ENCODE measurements around the gene ABCC12.
"Not testable (repeated sequence)": the region's sequence is repeated elsewhere in the genome, so short reads cannot be mapped to it uniquely, and the experiment has no call there.

ABCC12 gene

DNA sequence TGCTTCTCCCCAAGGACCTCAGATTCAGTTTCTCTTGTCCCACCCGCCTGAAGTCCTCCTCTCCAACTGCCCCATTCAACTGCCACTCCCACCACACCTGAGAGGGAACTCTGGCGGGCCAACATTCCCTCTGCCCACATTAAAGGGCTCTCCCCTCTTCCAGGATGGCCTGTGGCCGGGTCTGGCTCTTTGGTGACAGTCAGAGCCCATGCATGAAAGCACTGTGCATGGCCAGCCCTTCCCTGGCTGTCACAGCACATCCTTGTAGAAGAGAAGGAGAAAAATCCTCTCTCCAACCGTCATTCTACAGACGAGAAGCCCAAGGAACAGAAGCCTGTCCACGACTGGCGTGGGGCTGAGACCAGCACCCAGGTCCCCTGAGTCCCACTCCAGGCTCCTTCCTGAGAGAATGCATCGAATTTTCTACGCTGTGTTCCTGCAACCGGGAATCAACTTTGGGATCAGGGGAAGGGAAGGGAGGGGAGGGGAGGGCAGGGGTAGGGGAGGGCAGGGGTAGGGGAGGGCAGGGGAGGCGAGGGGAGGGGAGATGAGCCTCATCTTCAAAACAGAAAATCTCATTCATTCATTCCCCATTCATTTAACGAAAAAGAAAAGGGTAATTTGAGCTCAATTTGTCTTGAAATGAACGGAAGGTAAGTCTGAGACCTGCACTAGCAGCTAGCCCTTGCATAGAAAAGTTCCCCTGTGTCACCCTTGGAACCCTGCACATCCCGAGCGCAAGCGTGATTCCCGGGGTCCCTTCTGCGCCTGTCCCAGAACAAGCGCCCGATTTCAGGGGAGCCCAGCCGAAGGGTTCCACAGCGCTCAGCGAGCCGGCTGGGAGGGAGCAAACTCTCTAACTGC is at the start of gene ABCC12:
ABCC12 (minus strand) TSS at position 68 of the 864 bp plus-strand sequence. CDS start 9,569 bp downstream, outside the sequence.
- DNase-seq (ENCODE audit: low read depth, low spot score) = no peak

DNA sequence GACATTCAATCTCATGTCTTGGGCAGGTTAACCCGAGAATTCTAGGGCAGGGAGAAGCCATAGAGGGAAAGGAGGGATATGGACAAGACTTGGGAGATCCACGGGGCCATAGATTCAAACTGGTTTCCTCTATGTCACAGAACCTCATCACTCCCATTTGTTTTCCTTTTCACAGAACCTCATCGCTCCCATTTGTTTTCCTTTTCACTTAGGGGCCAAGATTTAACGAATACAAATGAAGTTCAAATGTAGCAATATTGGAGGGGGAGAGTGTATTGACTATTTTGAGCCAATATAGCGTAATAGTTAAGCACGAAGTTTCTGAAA is 49.0 kb upstream of the ABCC12 start:
- no peak for DNase-seq (ENCODE audit: low read depth, low spot score)

DNA sequence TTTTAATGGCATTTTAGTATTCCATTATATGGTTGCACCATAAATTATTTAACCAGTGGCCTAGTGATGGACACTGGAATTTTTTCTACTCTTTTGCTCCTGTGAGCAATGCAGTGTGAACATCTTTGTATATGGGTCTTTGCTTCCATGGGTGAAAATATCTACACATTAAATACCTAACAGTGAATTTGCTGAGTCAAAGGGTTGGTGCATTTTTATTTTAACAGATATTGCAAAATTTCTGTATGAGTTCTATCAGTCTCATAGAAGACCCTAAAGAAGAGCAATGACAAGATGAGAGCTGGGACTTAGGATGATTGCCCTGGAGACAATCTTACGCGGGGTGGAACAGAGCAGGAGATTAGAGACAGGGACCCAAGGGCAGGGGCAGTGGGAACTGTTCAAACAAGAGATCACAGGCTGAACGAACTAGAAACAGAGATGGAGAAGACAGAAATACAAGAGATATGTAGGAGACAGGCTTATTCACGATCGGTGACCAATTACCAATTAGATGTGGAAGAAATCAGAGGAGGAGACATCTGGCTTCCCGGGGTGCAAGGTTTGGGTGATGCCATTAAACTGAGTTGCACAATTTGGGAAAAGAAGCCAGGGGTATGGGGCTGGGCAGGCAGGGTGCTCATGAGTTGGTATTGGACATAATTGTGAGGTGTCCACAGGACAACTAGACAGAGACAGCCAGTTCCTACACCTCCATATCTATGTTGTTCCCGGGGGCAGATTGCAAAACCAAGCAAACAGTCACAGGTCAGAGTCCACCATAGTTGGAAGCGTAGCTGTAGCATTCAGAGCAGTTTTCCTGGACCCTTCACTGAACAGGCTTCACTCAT is 48.4 kb upstream of the ABCC12 start:
- no peak for DNase-seq (ENCODE audit: low read depth, low spot score)

DNA sequence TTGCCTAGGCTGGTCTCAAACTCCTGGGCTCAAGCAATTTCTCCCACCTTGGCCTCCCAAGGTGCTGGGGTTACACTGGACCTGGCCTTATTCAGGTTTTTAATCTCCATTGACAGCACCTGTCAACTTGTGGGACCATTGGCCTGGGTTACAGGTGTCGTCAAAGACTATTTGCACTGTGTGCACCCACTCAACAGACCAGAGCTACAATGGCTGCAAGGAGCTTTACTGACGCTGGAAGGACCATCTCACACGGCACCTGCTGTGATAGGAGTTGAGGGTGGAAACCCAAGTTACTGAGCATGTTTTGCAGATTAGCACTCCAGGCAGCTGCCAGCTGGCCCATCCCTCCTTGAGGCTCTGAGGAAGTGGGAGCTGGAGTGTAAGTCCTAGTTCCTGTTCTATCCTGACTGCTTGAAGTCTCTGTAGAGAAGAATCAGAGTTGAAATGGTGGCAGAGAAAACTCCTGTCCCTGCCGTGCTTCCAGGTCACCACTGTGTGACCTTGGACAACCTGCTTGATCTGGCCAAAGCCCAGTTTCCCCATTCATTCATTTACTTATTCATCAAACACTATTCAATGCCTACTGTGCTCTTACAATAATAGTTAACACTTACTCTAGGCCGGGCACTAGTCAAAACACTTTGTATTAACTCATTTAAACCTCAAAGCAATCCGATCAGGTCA is 45.9 kb upstream of the ABCC12 start:
- no peak for DNase-seq (ENCODE audit: low read depth, low spot score)

DNA sequence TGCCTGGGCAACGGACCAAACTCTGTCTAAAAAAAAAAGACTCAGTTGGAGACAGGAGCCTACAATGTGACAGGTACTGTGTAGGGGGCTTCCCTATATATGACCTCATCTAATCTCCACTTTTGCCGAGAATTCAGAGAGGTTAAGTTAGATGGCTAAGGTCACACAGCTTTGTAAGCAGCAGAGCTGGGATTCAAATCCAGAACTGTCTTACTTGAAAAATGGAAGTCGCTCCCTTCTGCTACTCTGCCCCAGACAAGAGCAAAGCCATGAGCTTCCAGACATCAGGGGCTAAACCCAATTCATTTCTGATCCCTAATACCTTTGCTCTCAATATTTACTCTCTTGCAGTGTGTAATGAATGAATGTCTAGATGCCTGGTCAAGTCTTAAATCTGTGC is 41.5 kb upstream of the ABCC12 start:
- no peak for DNase-seq (ENCODE audit: low read depth, low spot score)

DNA sequence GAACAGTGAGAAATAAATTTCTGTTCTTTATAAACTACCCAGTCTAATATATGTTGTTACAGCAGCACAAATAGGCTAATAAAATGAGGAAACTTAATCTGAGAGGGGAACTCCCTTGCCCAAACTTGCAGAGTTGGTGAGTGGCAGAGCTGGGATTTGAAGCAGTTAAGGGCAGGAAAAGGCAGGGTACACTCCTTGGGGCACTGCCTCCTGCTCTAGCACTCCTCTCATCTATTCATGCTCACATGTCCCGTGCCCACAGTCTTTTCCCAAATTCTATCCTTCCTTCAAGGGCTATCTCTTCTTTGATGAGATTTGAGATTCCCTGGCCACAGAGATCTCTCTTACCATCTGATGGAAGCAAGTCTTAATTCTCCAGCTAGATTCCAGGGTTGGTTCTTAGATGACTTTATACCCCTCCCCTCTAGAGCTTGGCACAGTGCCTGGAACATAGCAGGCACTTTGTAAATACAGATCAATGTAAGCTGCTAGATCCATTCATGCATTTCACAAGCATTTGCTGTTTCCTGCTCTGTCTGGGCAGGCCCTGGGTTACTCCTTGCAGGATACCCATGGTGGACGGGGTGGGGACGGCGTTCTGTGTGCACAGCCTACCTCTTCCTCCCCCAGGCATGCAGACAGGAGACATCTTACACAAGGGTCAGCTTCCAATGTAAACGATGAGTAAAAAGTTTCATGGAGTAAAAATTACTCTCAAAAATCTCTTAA is 39.2 kb upstream of the ABCC12 start:
- DNase-seq (ENCODE audit: low read depth, low spot score) = no peak

DNA sequence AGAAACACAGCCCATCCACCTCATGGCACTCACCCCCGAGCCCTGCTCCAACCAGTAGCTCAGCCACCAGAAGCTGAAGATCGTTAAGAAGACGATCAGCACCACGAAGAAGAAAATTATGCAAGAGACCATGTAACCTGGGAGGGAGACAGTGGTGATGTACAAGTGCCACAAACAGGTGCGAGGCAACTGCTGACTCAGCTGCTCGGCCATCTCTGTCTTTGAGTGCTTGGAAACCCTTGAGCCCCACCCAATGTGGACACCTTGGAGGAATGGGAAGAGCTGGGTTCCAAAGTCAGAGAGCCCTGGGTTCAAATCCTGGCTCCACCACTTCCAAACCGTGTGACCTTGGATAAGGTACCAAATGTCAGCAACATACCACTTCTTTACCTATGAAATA is 38.1 kb upstream of the ABCC12 start:
- no peak for DNase-seq (ENCODE audit: low read depth, low spot score)

DNA sequence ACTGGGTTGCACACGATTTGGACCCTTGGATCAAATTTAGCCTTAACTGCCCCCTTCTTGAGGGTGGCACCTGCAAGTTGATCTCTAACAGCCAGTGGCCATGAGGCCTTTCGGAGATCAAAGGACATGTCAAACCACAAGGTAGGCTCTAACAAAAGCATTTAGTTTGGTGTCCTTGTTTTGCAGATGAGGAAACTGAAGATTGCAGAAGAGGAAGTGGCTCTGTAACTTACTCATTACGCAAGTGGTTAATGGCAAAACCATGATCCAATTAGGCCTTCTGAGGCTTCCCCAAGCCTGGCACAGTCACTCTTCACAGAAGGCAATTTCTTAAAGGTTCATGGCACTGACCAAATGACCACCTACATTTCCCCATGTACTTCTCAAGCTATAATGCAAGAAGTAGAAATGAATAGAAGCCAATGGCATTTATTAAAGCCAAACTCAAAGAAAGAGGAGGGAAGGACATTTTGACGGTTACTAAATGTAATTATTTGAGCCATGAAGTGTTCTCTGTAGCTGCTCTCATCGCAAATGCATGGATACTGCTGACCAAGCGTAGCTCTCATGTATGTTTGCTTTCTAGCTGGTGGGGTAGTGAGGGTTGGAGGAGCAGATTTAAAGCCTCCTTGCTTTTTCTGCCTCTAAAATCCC is 32.8 kb upstream of the ABCC12 start:
- DNase-seq (ENCODE audit: low read depth, low spot score) = no peak

DNA sequence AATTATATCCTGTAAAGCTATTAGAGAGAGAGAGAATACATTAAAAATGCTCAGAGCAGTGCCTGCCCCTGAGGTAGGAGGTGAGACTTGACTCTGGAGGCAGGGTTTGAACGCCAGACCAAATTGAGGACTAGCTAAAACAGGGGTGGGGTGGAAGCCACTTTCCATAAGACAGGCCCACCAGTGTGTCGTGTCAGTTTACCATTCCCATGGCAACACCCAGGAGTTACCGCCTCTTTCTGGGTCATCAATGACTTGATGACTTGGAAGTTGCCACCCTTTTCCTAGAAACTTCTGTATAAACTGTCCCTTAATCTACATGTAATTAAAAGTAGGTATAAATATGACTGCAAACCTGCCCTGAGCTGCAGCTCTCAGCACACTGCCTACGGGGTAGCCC is 32.0 kb upstream of the ABCC12 start:
- DNase-seq (ENCODE audit: low read depth, low spot score) = no peak

DNA sequence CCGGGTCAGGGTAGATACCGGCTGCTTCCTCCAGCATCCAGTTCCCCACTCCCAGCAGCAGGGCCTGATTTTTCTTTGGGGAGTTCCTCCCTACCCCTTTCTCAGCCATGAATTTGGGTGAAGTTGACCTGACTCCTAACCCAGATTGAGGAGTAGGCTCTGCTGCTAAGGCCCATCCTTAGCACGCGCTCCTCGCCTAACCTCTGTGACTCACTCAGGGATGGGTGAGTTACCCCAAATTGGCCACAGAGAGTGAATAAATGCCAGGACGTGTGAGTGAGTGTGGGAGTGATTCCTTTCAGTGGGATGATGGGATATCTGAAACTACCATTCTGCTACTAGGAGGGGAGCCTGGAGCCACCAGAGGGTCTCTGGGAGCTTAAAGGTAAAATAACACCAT is 28.9 kb upstream of the ABCC12 start:
- no peak for DNase-seq (ENCODE audit: low read depth, low spot score)

DNA sequence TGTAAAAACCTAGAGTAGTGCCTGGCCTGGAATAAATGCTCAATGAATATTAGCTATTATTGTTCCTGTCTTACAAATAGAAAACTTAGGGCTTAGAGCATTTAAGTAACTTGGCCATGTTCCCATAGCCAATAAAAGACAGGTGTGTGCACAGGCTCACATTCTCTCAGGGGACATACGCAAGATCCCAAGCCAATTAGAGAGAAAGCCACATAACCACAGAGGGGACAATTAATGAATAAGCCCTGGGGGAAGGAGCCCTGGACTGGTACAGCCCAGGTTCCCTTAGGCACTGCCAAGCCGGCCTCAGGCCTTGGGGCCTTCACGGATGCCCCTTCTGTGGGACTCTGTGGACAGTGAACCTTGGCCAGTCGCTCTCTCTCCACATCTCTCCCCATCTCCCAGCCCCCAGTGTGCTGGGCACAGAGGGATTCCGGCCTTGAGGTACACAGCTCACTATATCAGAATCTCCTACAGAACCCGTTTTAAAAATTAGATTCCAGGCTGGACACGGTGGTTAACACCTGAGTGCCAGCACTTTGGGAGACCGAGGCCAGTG is 27.3 kb upstream of the ABCC12 start:
- no peak for DNase-seq (ENCODE audit: low read depth, low spot score)

DNA sequence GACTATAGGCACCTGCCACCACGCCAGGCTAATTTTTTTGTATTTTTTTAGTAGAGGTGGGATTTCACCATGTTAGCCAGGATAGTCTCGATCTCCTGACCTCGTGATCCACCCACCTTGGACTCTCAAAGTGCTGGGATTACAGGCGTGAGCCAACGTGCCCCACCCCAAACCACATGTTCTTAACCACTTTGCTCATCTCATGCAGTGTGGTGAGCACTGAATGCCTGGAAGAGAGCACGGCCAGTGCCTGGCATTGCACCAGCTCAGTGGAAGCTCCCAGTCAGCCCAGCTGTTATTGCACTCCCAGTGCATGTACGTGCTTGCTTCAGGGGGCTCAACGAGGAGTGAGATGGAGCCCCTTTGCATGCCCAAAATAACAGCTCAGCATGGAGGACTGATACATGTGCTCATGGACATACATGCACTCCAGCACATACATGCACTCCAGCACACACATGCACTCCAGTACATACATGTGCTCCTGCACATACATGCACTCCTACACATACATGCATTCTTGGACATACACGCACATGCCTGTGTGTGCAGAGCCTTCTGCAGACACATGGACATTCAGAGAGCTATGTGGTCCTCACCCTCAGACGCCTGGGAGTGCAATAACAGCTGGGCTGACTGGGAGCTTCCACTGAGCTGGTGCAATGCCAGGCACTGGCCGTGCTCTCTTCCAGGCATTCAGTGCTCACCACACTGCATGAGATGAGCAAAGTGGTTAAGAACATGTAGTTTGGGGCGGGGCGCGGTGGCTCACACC is 26.1 kb upstream of the ABCC12 start:
- DNase-seq (ENCODE audit: low read depth, low spot score) = not testable (repeated sequence)

DNA sequence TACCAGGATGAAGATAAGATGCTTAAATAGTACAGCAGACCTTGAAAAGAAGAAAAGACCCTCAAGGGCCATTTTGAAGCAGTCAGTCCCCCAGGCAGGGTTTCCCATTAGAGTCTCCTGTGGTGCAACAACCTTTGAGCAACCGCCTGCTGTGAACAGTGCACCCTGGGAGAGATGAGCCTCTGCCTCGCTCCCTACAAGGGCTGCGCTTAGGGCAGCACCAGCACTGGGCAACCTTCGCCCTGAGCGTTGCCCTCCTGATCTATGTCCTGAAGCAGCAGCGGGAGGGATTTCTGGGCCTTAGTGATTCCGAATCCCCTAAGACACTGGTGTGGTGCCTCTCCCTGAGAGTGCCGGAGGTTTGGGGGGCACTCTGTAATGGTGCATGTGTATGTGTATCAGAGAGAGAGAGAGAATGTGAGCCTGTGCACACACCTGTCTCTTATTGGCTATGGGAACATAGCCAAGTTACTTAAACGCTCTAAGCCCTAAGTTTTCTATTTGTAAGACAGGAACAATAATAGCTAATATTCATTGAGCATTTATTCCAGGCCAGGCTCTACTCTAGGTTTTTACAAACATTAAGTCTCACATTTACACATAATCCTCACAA is 25.2 kb upstream of the ABCC12 start:
- DNase-seq (ENCODE audit: low read depth, low spot score) = no peak

DNA sequence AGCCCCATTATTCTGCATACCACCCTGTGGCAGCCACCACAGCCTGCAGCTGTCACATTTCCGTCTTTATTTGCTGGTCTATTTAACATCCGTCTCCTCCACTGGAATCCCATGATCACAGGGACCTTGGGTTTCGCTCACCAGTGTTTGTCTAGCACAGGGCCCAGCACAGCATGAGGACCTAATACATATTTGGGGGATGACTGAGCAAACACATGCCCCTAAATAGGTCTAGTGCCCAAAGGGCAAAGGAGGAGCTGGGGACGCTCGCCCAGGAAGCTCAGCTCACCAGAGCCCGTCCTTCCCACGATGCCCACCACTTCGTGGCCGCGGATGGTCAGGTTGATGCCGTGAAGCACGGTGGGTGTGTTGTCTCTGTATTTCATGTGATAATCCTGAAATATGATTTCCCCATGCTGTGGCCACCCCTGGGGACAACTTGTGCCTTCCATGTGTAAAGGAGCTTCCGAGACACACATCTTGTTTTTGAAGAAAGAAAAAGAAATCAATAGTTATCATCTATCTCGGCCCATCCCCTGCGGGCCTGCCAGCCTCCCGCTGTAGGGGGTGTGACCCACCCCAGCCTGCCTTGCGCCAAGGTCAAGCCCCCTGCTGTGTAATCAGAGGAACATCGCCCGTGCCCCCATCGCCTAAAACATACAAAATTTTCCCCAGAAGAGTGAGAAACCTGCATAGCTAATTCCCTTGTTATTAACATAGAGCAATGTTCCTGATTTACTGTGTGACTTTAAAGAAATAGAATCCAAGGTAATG is 21.0 kb upstream of the ABCC12 start:
- DNase-seq (ENCODE audit: low read depth, low spot score) = no peak

DNA sequence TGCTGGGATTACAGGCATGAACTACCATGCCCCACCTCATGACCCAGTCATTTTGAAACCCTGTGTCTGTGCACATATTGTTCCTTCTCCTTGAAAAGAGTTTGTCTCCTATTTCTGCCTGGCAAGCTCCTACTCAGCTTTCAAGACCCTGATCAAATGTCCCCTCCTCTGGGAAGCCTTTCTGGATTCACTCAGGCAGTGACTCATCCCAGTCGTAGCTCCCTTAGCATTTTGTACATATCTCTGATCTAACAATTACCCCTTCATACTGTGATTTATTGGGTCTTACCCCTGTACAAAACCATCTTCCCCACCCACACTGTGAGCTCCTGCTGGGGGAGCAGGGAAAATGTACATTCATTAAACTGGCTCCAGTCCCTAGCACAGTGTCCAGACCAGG is 18.1 kb upstream of the ABCC12 start:
- no peak for DNase-seq (ENCODE audit: low read depth, low spot score)

DNA sequence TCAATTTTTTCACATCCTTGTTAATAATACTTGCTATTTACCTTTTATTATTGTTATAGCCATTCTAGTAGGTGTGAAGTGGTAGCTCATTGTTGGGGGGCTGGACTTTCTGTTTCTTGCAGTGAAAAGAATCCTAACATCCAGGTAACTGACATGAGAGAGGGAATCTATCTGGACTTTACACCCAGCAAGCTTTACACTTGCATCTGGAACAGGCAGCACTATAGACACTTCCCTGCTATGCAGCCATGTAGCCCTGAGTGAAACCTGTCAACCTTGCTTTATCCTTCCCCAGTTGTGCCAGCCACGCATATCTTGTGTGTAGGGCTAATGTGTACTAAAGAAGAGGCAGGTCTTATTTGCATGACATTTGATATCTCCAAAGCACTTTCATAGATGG is 16.9 kb upstream of the ABCC12 start:
- no peak for DNase-seq (ENCODE audit: low read depth, low spot score)

DNA sequence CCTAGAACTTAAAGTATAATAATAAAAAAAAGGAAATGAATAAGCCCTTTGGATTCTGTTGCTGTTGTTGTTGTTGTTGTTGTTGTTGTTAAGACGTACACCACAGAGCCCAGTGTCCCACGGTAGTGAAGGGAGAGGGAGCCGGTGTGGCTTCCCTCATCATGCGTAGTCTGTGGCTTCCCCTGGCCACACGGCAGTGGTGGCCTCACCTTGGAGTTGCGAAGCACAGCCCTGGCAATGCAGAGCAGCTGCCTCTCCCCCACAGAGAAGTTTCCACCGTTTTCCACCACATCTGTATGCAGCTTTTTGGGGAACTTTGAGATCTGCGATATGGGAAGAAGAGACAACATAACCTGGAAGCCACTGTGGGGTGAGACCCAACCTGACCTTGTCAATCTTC is 14.1 kb upstream of the ABCC12 start:
- no peak for DNase-seq (ENCODE audit: low read depth, low spot score)

DNA sequence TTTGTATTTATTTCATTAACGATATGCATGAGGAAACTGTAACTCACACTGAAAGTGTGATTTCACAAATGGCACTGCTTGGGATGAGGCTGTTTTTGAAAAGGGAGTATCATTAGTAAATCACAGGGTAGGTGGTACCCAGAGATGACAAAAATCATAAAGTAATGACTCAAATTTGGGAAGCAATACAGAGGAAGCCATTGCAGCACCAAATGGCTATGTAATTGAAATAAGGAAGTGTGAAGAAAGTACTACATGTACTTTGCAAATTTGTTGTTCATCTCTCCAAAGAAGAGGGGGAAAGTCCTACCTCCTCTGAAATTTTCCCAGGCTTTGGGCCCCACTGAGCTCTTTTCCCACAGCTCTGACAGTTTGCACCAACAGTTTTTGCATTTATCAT is 12.3 kb upstream of the ABCC12 start:
- DNase-seq (ENCODE audit: low read depth, low spot score) = no peak

DNA sequence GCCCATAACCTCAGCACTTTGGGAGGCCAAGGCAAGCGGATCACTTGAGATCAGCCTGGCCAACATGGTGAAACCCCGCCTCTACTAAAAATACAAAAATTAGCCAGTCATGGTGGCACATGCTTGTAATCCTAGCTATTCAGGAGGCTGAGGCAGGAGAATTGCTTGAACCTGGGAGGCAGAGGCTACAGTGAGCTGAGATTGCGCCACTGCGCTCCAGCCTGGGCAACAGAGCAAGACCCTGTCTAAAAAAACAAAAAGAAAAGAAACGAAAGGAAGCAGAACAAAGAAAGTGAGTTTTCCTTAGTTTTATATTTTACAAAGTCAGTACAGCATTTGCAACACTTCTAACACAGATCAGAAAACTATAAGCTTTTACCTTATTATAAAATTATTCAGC is 10.8 kb upstream of the ABCC12 start:
- DNase-seq (ENCODE audit: low read depth, low spot score) = not testable (repeated sequence)
